Tibial nerve (tissue), 4 donors: ENCODE data around the gene FSTL4. TPM values are rescaled to one million over a fixed set of nuclear protein-coding genes. Genes with fewer than 3 reads are reported as not detected.

ENCODE experiments used
- DNase-seq, 2 donors: peaks; one replicate each; pipeline ENCODE4 v3.0.0-alpha.2; 2019; ENCODE audit warnings: low spot score in 2 of 2
- H3K27ac ChIP-seq, 4 donors: fragments of 200-600 bp; sonication (generic) in 3 of 4; one replicate each; pipeline ENCODE4 v1.5.1; 2017 to 2019; ENCODE audit warnings: mild to moderate bottlenecking in 1 of 4
- H3K27me3 ChIP-seq, 2 donors: fragments of 200-600 bp; sonication (generic) in 1 of 2; one replicate each; pipeline versions ENCODE4 v1.5.1 to v1.6.0; 2017 to 2019
- H3K36me3 ChIP-seq, 3 donors: fragments of 200-600 bp; sonication (generic); one replicate each; pipeline ENCODE4 v1.5.1; 2018 to 2019
- H3K4me1 ChIP-seq, 4 donors: fragments of 200-600 bp; sonication (generic) in 3 of 4; one replicate each; pipeline ENCODE4 v1.5.1; 2017 to 2019
- H3K4me3 ChIP-seq, 4 donors: fragments of 200-600 bp; sonication (generic) in 3 of 4; one replicate each; pipeline ENCODE4 v1.5.1; 2017 to 2019; ENCODE audit warnings: mild to moderate bottlenecking in 1 of 4, moderate library complexity in 1 of 4
- H3K9me3 ChIP-seq, 4 donors: fragments of 200-600 bp; sonication (generic) in 3 of 4; one replicate each; pipeline ENCODE4 v1.5.1; 2017 to 2019
- EP300 ChIP-seq, 2 donors: sonication (generic); formaldehyde crosslinking; IDR thresholded peaks; one replicate each; pipeline ENCODE4 v1.6.1; 2017; ENCODE audit warnings: antibody characterized with exemption in 2 of 2, mild to moderate bottlenecking in 1 of 2
- POLR2A ChIP-seq, 2 donors: fragments of 450-650 bp; IDR thresholded peaks; one replicate each; pipeline ENCODE4 v1.6.1; 2017; ENCODE audit warnings: antibody characterized with exemption in 2 of 2, mild to moderate bottlenecking in 2 of 2, moderate library complexity in 2 of 2
- WGBS, 2 donors: methylation state at CpG; one replicate each; pipeline ENCODE4 v1.1.5; 2018; 5-methylcytosine and 5-hydroxymethylcytosine counted together
- small RNA-seq: library from RNA; depleted of rRNA; stranded (forward); fragments of <200 nt; gene quantifications from one replicate; pipeline ENCODE3, GENCODE V24; 2016
- total RNA-seq, 4 donors: library from RNA; depleted of rRNA; stranded (reverse); fragments of >200 nt; gene quantifications; one replicate each; pipeline ENCODE4 v1.1.0, GENCODE V29; 2016
- TF ChIP-seq, protein P1 (sequence below), 5 experiments: fragments of 200-600 bp in 3 of 5; fragments of 450-650 bp in 2 of 5; sonication (generic) in 3 of 5; IDR thresholded peaks; one replicate each; pipeline ENCODE4 v1.5.1; 2016 to 2019; ENCODE audit warnings: antibody characterized with exemption in 5 of 5, mild to moderate bottlenecking in 3 of 5, moderate library complexity in 2 of 5

FSTL4 gene
- total RNA-seq, 4 donors from 2014 or later, result 0.22 TPM; not detected in 3

GRCh38 chr5:133150909-133151544 lies 461.3 kb downstream of the FSTL4 start:
- H3K4me1 ChIP-seq, result no peaks in the 10 kb centered on the region
- H3K4me3 ChIP-seq, result no peak overlapping the region
- H3K27me3 ChIP-seq, result no peaks in the 10 kb centered on the region
- H3K27ac ChIP-seq, result no peak overlapping the region
- WGBS, 2 donors, result 88 to 92% methylated on average over 6 of the region's 6 CpGs
- no peaks in the 10 kb centered on the region for H3K9me3 ChIP-seq
- DNase-seq, result no peak
- TF ChIP-seq EP300 (IDR thresholded peaks at IDR 0.05) (no peak), POLR2A (IDR thresholded peaks at IDR 0.05) (no peak)
- TF ChIP-seq, protein P1, sequence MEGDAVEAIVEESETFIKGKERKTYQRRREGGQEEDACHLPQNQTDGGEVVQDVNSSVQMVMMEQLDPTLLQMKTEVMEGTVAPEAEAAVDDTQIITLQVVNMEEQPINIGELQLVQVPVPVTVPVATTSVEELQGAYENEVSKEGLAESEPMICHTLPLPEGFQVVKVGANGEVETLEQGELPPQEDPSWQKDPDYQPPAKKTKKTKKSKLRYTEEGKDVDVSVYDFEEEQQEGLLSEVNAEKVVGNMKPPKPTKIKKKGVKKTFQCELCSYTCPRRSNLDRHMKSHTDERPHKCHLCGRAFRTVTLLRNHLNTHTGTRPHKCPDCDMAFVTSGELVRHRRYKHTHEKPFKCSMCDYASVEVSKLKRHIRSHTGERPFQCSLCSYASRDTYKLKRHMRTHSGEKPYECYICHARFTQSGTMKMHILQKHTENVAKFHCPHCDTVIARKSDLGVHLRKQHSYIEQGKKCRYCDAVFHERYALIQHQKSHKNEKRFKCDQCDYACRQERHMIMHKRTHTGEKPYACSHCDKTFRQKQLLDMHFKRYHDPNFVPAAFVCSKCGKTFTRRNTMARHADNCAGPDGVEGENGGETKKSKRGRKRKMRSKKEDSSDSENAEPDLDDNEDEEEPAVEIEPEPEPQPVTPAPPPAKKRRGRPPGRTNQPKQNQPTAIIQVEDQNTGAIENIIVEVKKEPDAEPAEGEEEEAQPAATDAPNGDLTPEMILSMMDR (IDR thresholded peaks at IDR 0.05), result no peak
- no peaks in the 10 kb centered on the region for H3K36me3 ChIP-seq

DNA sequence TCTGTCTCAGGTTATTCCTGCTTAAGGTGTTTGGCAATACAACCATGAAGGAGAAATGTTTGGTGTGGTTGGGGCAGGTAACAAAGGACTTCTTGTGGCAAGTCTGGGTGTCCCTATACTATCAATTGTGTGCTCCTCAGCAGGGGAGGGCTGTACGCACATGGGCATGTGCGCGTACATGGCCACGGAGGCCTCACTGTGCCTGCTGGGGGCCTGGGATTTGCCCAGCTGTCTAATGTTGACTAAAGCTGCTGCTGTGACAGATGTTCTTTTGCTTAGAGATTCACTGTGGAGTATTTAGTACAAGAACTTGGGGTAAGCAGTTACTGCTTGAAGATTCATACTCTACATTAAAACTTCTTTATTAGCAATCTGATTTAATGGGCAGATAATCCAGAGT lies 463.0 kb downstream of the FSTL4 start:
- Histone ChIP-seq H3K36me3 (no peaks in the 10 kb centered on the region), H3K9me3 (no peaks in the 10 kb centered on the region), H3K27ac (no peak overlapping the region), H3K4me1 (no peaks in the 10 kb centered on the region), H3K4me3 (no peak overlapping the region), H3K27me3 (no peaks in the 10 kb centered on the region)
- 69 to 76% methylated on average over 4 of the region's 4 CpGs for WGBS, 2 donors
- no peak for TF ChIP-seq EP300 (IDR thresholded peaks at IDR 0.05)
- TF ChIP-seq, protein P1 (IDR thresholded peaks at IDR 0.05), result no peak
- no peak for TF ChIP-seq POLR2A (IDR thresholded peaks at IDR 0.05)
- DNase-seq, result no peak

DNA sequence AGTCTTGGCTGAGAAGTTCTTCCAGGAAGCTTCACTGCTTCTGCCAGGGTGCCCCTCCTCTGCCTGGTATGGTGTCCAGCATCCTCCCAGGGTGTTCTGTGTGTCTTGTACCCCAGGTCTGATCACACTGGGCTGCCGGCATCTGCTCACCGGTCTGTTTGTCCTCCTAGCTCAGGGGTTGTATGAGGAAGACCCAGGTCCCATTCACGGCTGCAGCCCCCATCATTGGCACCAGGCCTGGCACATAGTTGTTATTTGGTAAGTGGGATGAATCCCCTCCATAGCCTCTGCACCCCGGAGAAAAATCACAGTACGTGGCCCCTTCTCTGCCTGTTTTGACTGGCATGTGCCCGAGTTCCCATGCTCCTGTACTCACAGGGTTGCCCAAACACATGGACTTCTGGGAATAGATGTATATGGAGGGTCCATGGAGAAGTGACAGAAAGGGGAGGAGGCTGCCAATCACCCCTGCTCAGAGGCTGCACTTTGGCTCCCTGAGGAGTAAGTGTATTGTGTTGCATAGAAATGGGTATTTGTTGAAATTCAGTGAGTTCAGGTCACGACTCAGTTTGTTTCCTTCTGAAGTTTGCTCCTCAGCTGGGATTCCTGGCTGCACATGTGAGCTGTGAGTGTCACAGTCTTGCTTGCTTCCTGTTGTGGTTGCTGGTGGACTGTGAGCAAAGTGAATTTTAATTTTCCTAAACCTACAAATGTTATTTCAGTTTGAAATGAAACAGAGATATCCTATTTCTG lies 464.4 kb downstream of the FSTL4 start:
- Histone ChIP-seq H3K4me1 (no peaks in the 10 kb centered on the region), H3K36me3 (no peaks in the 10 kb centered on the region), H3K9me3 (no peaks in the 10 kb centered on the region), H3K4me3 (no peak overlapping the region), H3K27me3 (no peaks in the 10 kb centered on the region), H3K27ac (no peak overlapping the region)
- no peak for DNase-seq
- 75 to 81% methylated on average over 7 of the region's 7 CpGs for WGBS, 2 donors
- TF ChIP-seq POLR2A (IDR thresholded peaks at IDR 0.05) (no peak), EP300 (IDR thresholded peaks at IDR 0.05) (no peak)
- TF ChIP-seq, protein P1 (IDR thresholded peaks at IDR 0.05), result no peak

- H3K27me3 ChIP-seq, result no peaks in the 10 kb centered on the region
- no peaks in the 10 kb centered on the region for H3K36me3 ChIP-seq
- no peaks in the 10 kb centered on the region for H3K4me1 ChIP-seq
- no peak overlapping the region for H3K27ac ChIP-seq
- no peak overlapping the region for H3K4me3 ChIP-seq
- TF ChIP-seq, protein P1 (IDR thresholded peaks at IDR 0.05), result no peak
- TF ChIP-seq EP300 (IDR thresholded peaks at IDR 0.05) (no peak), POLR2A (IDR thresholded peaks at IDR 0.05) (no peak)
- 36 to 47% methylated on average over 7 of the region's 7 CpGs for WGBS, 2 donors
- DNase-seq, result peak; percentile 18 to 19
- no peaks in the 10 kb centered on the region for H3K9me3 ChIP-seq
Observed at GRCh38 chr5:133147411-133147810, 464.9 kb downstream of the FSTL4 start.

Small RNA genes lying within 50 kb of the gene (small RNA-seq; reads per million reads assigned to genes)
- not detected for gene MIR1289-2
